Parathyroid adenoma (tissue), 2 donors: Measurements from ENCODE around the gene AMBP.

Source experiments
- H2AFZ ChIP-seq: fragments of 300-600 bp; sonication (generic); one replicate; pipeline ENCODE4 v1.7.0; 2017; ENCODE audit warnings: antibody characterized with exemption, mild to moderate bottlenecking
- H3K27ac ChIP-seq: fragments of 300-600 bp; sonication (generic); one replicate; pipeline ENCODE4 v1.7.0; 2017
- H3K27me3 ChIP-seq: fragments of 300-600 bp; sonication (generic); one replicate; pipeline ENCODE4 v1.7.0; 2017; ENCODE audit warnings: low read length; ENCODE audit not compliant: control insufficient read depth, insufficient read depth
- H3K36me3 ChIP-seq: fragments of 300-600 bp; sonication (generic); one replicate; pipeline ENCODE4 v1.7.0; 2017; ENCODE audit warnings: low read length; ENCODE audit not compliant: control insufficient read depth, insufficient read depth
- H3K4me1 ChIP-seq: fragments of 300-600 bp; sonication (generic); one replicate; pipeline ENCODE4 v1.7.0; 2017; ENCODE audit warnings: control low read depth
- H3K4me2 ChIP-seq: fragments of 300-600 bp; sonication (generic); one replicate; pipeline ENCODE4 v1.7.0; 2017; ENCODE audit warnings: low read length
- H3K4me3 ChIP-seq: fragments of 300-600 bp; sonication (generic); one replicate; pipeline ENCODE4 v1.7.0; 2017; ENCODE audit warnings: low read depth, low read length
- H3K79me2 ChIP-seq: fragments of 300-600 bp; sonication (generic); one replicate; pipeline ENCODE4 v1.7.0; 2017; ENCODE audit warnings: control low read depth
- H3K9ac ChIP-seq: fragments of 300-600 bp; sonication (generic); one replicate; pipeline ENCODE4 v1.7.0; 2017; ENCODE audit warnings: mild to moderate bottlenecking
- H3K9me3 ChIP-seq: fragments of 300-600 bp; sonication (generic); one replicate; pipeline ENCODE4 v1.7.0; 2017; ENCODE audit warnings: low read length; ENCODE audit not compliant: control insufficient read depth
- TF ChIP-seq, protein P1 (sequence below): fragments of 300-600 bp; sonication (generic); IDR thresholded peaks from one replicate; pipeline ENCODE4 v1.7.0; 2017; ENCODE audit warnings: antibody characterized with exemption, mild to moderate bottlenecking
- donor health status: primary hyperparathyroidism.

The AMBP gene

DNA sequence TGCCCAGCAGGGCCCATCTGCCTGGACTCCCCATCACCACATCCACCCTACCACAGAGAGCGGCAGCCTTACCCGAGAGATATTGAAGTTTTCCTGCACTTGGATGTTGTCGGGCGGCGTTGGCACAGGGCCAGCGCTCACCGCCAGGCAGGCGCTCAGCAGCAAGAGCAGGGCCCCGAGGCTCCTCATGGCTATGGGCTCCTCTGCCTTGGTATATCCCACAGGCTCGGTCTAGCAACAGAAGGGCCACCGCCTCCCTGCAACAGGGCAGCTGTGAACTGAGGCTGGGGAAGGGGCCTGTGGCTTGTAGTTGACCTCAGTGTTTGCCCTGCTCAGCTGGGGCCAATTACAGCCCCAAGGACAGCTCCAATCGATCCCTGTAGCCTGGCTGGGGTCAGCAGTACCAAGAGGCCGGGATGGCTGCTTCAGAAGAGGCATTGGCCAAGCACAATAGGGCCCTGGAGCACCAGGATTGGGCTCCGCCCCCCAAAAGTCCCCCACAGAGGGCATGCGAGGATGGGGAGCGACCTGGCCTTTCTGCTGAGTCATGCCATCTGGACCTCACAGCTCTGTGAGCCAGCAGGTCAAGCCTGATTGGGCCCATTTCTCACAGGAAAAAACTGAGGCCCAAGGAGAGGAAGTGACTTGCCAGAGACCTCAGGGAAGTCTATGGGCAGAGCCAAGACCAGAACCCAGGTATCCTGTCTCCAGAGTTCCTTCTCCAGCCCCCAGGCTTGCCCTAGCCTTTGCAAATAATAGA, at the start of gene AMBP:
TSS of gene AMBP (minus strand) at position 280 of the 760 bp plus-strand sequence. CDS start at position 189, 91 bp downstream.
- Histone ChIP-seq H3K36me3 (no peaks in the 10 kb centered on the region), H3K9ac (no peak within 1 kb of the TSS), H3K27ac (no peak within 1 kb of the TSS), H3K4me3 (no peak within 1 kb of the TSS), H3K9me3 (no peaks in the 10 kb centered on the region), H3K4me2 (no peak within 1 kb of the TSS), H3K79me2 (no peaks in the 10 kb centered on the region), H3K27me3 (no peaks in the 10 kb centered on the region), H3K4me1 (no peaks in the 10 kb centered on the region), H2AFZ (no peak within 1 kb of the TSS)
- TF ChIP-seq, protein P1, sequence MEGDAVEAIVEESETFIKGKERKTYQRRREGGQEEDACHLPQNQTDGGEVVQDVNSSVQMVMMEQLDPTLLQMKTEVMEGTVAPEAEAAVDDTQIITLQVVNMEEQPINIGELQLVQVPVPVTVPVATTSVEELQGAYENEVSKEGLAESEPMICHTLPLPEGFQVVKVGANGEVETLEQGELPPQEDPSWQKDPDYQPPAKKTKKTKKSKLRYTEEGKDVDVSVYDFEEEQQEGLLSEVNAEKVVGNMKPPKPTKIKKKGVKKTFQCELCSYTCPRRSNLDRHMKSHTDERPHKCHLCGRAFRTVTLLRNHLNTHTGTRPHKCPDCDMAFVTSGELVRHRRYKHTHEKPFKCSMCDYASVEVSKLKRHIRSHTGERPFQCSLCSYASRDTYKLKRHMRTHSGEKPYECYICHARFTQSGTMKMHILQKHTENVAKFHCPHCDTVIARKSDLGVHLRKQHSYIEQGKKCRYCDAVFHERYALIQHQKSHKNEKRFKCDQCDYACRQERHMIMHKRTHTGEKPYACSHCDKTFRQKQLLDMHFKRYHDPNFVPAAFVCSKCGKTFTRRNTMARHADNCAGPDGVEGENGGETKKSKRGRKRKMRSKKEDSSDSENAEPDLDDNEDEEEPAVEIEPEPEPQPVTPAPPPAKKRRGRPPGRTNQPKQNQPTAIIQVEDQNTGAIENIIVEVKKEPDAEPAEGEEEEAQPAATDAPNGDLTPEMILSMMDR = no peak

DNA sequence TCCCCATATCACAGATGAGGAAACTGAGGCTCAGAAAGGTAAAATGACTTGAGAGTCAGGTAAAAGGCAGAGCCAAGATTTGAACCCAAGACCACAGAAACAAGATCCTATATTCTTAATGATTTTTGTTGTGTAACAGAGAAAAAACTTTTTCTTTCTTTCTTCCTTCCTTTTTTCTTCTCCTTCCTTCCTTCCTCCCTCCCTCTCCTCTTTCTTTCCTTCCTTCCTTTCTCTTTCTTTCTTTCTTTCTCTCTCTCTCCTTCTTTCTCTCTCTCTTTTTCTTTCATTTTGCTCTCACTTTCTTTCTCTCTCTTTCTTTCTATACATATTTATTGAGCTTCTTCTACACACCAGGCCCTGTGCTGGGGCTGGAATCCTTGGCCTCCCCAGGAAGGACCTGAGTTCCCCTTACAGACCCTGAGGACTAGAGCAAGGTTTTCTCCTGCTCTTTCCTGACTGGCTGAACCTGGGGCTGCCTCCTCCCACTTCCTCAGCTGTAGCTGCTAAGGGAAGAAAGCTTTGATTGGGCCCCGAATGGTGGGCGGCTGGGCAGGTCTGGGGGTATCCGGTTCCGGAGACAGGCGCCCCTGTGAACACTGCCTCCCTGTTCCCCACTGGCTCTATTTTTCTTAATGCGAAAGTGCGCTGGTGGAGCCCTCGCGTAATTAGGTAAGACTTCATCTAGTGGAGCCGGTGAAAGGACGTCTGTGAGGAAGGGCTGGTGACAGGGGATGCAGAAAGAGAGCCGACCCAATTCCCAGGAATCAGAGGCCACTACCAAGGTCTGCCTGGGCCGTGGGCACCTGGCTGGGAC, 48.4 kb upstream of the AMBP start:
- H2AFZ ChIP-seq = no peak overlapping the region
- H3K9me3 ChIP-seq = no peaks in the 10 kb centered on the region
- no peaks in the 10 kb centered on the region for H3K36me3 ChIP-seq
- no peak overlapping the region for H3K4me2 ChIP-seq
- H3K4me1 ChIP-seq = no peaks in the 10 kb centered on the region
- no peaks in the 10 kb centered on the region for H3K79me2 ChIP-seq
- no peak overlapping the region for H3K4me3 ChIP-seq
- no peaks in the 10 kb centered on the region for H3K27me3 ChIP-seq
- TF ChIP-seq, protein P1 = no peak
- no peak overlapping the region for H3K27ac ChIP-seq
- no peak overlapping the region for H3K9ac ChIP-seq

DNA sequence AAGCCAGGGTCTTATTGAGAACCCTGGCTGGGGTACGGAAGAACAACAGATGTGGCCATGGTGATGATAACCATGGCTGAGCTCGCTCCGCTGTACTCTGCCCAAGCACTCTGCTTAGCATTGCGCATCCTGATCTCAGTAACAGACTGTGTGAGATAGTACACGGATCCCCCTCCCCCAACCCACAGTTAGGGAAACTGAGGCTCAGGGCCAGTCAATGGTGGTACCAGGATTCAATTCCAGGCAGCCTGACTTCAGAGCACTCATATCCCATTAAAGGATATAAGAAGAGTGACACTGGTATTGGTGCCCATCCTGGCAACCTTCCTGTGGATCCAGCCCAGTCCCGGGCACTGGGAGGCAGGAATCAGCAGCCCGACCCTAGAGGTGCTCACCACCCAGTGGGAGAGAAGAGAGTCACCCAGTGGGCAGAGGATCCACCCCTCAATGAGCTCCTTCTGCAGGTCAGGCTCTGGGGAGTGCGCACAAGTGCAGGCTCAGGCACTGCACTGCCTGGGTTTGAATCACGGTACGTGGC, 47.4 kb upstream of the AMBP start:
- Histone ChIP-seq H3K27ac (no peak overlapping the region), H3K9me3 (no peaks in the 10 kb centered on the region), H3K27me3 (no peaks in the 10 kb centered on the region), H2AFZ (no peak overlapping the region), H3K4me1 (no peaks in the 10 kb centered on the region), H3K9ac (no peak overlapping the region), H3K36me3 (no peaks in the 10 kb centered on the region), H3K4me3 (no peak overlapping the region), H3K79me2 (no peaks in the 10 kb centered on the region), H3K4me2 (no peak overlapping the region)
- TF ChIP-seq, protein P1 = no peak

DNA sequence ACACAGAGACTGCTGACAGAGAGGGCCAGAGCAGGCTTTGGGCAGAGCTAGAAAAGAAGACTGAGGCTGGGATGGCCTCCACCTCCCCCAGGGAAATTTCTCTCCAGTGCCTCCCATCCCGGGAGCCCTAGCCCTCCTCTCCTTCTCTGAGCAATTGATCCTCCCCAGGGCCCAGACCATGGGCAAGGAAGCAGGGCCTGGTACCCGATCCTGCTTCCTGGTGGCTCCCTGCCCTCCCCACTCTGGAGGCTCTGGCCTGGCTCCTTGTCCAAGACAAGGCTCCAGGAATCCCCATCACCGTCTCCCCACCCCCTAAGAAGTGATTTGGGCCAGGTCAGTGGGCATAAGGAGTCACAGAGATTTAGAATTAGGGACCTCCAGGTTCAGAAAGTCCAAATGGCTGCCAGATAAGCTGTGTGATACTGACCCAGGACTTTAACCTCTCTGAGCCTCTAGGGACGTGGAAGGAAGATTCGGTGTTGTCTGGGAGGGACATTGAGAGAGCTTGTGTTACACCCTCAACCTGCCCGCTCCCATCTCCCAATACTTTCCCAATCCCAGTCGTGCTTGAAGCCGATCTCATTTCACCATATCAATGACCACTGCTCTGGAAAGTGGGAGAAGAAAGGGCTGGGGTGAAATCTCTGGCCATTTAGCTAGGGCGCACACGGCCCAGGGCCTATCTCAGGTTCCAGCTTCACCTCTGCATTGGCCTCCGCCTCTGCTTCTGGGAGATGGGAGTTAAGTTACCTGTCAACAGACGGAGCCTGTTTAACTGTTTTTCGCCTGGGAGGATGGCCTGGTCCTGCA, 46.8 kb upstream of the AMBP start:
- Histone ChIP-seq H3K4me1 (no peaks in the 10 kb centered on the region), H3K9ac (no peak overlapping the region), H3K79me2 (no peaks in the 10 kb centered on the region), H3K4me2 (no peak overlapping the region), H3K9me3 (no peaks in the 10 kb centered on the region), H3K27me3 (no peaks in the 10 kb centered on the region), H2AFZ (no peak overlapping the region), H3K36me3 (no peaks in the 10 kb centered on the region), H3K27ac (no peak overlapping the region), H3K4me3 (no peak overlapping the region)
- TF ChIP-seq, protein P1 = no peak
